Measurements from ENCODE around the gene MYO5B.

Gene MYO5B

GRCh38 chr18:49875155-49875554 lies 319.8 kb downstream of the MYO5B start:
- no peak for DNase-seq

- no peak for DNase-seq
Observed at GRCh38 chr18:49874238-49874637, 320.7 kb downstream of the MYO5B start.

- DNase-seq, result no peak
Observed at GRCh38 chr18:49869354-49869753, 325.6 kb downstream of the MYO5B start.

GRCh38 chr18:49866680-49867079 lies 328.3 kb downstream of the MYO5B start:
- DNase-seq, result no peak

GRCh38 chr18:49865401-49865800 lies 329.5 kb downstream of the MYO5B start:
- no peak for DNase-seq

GRCh38 chr18:49863769-49864621 lies 331.0 kb downstream of the MYO5B start:
- no peak for DNase-seq

- no peak for DNase-seq
Observed at GRCh38 chr18:49862656-49863385, 332.1 kb downstream of the MYO5B start.

GRCh38 chr18:49861659-49862058 lies 333.3 kb downstream of the MYO5B start:
- no peak for DNase-seq

GRCh38 chr18:49859725-49860124 lies 335.2 kb downstream of the MYO5B start:
- DNase-seq, result no peak

GRCh38 chr18:49859021-49859359 lies 336.0 kb downstream of the MYO5B start:
- DNase-seq, result no peak

- peak; percentile 33 to 47 for DNase-seq
Observed at GRCh38 chr18:49858309-49859020, 336.5 kb downstream of the MYO5B start.

GRCh38 chr18:49857708-49858107 lies 337.2 kb downstream of the MYO5B start:
- no peak for DNase-seq

GRCh38 chr18:49856496-49856895 lies 338.5 kb downstream of the MYO5B start:
- DNase-seq, result no peak

GRCh38 chr18:49855711-49856415 lies 339.1 kb downstream of the MYO5B start:
- no peak for DNase-seq

GRCh38 chr18:49854681-49855080 lies 340.3 kb downstream of the MYO5B start:
- no peak for DNase-seq

- no peak for DNase-seq
Observed at GRCh38 chr18:49853436-49853835, 341.5 kb downstream of the MYO5B start.

GRCh38 chr18:49853011-49853410 lies 341.9 kb downstream of the MYO5B start:
- no peak for DNase-seq

- no peak for DNase-seq
Observed at GRCh38 chr18:49851624-49852023, 343.3 kb downstream of the MYO5B start.

GRCh38 chr18:49850636-49851035 lies 344.3 kb downstream of the MYO5B start:
- DNase-seq, result no peak

- DNase-seq, result no peak
Observed at GRCh38 chr18:49849331-49850217, 345.4 kb downstream of the MYO5B start.

GRCh38 chr18:49848115-49848514 lies 346.8 kb downstream of the MYO5B start:
- no peak for DNase-seq

- no peak for DNase-seq
Observed at GRCh38 chr18:49847524-49847923, 347.4 kb downstream of the MYO5B start.

Measured in activated CD4-positive, alpha-beta T cell treated with anti-CD3 and anti-CD28 coated beads for 4 hours (primary cell).